GM19035 (cell line): Measurements from ENCODE around the gene SDK1.

Experiments
- ATAC-seq: cut with Tn5 transposase; IDR thresholded peaks from one replicate; pipeline ENCODE4 v1.9.1; 2021; ENCODE audit not compliant: unreplicated experiment

SDK1 gene

DNA sequence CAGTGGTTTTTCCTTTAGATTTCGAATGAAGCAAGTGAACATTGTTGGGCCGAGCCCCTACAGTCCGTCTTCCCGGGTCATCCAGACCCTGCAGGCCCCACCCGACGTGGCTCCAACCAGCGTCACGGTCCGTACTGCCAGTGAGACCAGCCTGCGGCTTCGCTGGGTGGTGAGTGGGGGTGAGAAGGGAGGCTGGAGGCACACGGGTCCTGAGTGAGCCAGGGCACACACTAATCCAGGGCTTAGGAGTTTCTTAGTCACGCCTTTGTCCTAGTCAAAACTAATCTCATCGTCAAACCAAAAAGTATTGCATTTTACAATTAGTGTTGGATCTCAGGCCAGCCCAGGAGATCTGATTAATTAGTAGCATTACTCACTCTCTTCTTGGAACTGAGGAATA lies 812.2 kb downstream of the SDK1 start:
- no peak for ATAC-seq

DNA sequence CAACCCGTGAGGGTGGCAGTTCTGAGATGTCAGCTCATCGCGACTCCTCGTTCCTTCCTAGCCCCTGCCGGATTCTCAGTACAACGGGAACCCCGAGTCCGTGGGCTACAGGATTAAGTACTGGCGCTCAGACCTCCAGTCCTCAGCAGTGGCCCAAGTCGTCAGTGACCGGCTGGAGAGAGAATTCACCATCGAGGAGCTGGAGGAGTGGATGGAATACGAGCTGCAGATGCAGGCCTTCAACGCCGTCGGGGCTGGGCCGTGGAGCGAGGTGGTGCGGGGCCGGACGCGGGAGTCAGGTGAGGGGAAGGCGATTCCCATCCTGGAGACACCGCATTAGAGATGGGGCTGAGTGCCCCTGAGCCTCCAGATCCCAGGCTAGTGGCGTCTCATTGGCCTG lies 812.9 kb downstream of the SDK1 start:
- ATAC-seq, result no peak

DNA sequence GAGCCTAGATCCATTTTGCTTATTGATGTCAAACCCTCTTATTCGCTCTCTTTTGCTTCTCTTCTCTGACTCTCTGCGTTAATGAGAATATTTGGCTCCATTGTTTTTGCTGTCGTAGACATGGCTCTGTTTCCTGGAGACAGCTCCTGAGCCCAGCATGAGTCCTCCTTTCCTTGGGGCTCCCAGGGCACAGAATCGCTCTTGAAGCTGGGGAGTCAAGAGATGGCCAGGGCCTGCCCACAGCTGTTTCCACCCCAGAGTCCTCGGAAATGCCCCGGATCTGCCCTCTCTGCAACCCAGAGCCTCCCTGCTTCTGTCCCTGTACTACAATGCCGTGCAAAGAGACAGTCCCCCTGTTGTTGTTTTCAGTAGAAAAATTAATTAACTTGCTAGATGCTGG lies 814.4 kb downstream of the SDK1 start:
- ATAC-seq, result no peak

DNA sequence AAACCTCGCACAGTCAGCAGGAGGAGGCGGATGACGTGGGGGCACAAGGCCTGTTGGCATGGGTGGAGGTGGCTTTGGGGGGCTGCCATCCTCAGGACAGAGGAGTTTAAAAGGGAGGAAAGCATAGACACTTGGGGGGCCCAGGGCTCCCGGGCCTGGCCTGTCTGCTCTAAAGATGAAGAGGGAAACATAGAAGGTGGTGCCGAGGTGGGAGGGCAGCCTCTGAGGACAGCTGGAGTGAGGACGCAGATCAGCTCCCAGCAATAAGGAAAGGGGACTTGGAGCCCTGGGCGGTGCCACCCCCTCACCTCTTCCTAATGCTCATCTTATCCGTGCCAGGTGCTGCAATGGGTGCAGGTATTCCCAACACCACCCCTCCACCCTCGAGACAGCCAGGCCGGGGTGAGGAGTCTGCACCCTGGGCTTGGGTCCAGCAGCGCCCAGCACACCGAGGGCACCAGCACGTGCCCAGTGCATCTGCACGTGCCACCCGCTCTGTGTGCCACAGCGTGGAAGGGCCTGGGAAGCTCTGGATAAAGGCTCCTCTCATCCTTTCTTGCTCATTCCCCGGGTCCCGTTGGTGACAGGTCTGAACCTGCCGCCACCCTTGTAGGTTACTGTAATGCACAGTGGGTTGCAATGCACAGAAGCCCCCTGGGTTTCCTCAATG lies 815.0 kb downstream of the SDK1 start:
- no peak for ATAC-seq

DNA sequence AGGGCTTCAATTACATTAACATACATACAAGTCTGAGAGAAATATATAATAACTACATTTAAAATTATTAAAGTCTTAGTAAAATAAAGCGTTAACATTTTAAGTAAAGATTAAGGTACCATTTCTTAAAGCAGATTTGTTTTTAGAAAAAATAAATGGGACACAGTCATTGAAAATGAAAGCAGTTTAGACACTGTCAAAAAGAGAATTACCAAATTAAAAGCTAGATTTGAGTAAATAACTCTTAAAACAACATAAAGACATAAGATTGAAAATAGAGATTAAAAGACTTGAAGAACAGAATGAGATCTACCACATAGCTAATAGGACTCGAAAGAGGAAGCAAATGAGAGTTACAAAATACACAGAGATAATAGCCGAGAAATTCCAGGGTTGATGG lies 818.8 kb downstream of the SDK1 start:
- ATAC-seq, result no peak

DNA sequence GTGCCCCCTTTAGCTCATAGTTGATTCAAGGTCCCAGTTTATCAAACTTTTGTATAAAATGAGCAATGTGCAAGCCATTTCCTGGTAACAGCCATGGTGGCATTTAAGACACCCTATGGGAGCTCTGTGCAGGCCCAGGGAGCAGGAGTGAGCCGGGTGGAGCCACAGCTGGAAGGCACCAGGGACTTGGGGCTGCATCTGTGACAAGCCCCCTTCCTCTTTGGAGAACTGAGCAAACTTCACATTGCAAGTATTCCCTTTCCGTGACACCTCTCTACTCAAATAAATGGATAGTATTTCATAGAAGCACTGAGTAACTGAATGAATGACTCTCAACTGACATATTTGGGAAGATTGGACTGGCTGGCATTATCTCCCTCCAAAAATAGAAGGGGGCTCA lies 822.3 kb downstream of the SDK1 start:
- ATAC-seq, result no peak

DNA sequence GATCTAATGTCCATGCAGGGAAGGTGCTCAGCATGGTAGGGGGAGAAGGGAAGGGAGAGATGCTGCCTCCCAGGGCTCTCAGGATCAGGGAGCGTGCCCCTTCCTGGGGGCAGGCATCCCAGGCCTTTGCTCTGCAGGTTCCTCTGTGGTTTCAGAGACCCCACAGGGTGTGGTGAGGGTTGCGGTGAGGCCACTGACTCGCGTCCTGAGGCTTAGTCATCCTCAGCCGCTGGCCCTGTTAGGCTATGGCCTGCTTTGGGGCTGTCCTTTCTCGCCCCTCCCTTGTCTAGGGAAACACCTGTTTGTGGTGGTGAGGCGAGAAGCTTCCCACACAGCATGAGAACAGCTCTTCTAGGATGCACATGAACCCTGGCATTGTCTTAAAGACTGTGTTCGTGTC lies 822.8 kb downstream of the SDK1 start:
- no peak for ATAC-seq

DNA sequence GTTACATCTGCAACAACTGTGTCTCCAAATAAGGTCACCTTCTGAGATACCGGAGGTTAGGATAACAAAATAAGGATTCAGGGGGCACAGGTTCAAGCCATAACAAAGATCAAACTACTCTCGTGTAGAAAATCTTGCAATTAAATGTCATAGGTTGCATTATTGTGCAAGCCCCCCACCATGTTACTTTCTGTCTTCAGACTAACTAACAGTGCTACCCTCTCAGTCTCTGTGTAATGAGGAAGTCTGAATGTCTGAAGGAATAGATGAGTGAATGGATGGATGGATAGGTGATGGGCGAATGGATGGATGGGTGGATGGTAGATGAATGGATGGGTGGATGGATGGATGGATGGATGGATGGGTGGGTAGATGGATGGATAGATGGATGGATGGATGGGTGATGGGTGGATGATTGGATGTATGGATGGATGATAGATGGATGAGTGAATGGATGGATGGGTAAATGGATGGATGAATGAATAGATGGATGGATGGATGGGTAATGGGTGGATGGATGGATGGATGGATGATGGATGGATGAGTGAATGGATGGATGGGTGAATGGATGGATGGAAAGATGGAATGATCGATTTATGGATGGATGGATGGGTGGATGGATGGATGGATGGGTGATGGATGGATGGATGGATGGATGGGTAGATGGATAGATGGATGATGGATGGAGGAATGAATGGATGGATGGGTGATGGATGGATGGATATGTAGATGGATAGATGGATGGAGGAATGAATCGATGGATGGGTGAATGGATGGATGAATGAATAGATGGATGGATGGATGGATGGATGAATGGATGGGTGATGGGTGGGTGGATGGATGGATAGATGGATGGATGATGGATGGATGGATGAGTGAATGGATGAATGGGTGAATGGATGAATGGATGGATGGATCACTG lies 823.8 kb downstream of the SDK1 start:
- ATAC-seq, result no peak

DNA sequence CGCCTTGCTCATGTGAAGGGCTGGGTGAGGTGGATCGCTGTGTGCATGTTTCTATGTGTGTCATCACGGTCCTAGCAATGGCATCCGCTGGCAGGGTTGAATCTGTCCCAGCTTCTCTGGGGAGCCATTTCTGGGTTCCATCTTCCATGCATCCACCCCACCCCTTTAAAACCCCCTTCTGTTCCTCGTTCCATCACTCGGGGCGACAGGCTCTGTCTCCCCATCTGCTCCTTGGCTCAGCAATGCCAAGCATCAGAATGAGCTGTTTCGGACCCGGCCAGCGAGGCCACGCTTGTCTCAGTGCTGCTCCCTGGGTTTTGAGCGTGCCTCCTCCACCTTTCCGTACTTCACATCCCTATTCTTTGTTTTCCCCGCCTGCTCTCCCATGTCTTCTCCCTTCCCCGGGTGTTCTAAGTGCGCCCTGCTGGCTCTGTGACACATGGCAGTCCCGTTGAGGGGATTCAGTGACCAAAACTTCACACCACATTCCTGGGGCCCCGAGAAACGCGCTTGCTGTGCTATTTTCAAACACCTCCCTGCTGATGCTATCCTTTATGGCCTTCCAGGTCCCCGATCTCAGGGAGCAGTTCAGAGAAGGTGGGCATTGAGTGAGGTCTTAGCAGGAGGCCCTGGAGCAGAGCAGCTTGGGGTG lies 827.0 kb downstream of the SDK1 start:
- ATAC-seq, result no peak

DNA sequence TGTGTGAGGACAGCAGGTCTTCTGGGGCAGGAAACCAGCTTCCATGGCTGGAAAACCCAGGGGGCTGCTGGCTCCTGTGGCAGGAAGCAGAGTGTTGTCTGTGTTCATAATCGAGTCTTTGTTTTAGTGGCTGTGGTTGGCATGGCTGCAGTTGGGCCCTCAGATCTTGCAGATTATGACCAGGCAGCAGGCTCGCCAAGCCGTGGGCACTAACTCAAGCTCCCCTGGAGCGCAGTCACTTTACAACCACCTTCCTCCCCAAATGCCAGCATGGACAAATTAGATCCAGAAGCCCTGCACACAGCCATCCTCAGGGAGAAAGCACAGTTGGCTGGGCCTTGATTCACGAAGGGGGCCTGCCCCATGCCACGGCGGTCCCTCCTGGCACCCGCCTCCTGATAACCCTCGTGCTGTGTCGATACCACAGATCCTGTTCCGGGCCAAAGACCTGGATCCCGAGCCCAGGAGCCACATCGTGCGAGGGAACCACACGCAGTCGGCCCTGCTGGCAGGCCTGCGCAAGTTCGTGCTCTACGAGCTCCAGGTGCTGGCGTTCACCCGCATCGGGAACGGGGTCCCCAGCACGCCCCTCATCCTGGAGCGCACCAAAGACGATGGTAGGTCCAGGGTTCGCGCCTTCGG lies 828.5 kb downstream of the SDK1 start:
- ATAC-seq, result no peak

DNA sequence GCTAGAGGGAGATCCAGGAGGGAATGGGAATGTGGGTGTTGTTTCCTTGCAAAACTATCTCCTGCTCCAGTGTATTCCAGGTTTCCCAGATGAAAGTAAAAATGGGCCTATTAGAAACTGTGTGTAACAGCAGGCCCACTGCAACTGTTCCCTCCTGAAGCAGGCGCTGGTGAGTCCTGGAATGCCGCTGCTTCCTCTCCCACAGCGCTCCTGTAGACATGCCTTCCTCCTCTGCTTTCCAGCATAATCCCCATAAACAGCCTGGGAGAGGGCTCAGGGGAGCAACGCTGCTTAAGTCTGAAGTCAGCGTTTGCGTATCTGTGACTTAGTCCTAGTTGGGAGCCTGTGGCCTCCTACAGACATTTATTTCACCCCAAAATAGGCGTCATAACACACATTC lies 830.0 kb downstream of the SDK1 start:
- no peak for ATAC-seq

DNA sequence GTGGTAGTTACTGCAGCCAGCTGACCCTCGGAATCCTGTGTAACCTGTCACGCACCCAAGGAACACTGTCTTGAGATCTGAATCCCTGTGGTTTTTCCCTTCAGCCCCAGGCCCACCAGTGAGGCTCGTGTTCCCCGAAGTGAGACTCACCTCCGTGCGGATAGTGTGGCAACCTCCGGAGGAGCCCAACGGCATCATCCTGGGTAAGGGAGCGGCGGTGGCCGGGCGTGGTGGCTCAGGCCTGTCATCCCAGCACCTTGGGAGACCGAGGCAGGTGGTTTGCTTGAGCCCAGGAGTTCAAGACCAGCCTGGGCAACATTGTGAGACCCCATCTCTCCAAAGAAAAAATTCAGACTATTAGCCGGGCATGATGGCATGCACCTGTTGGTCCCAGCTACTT lies 831.2 kb downstream of the SDK1 start:
- ATAC-seq, result no peak

DNA sequence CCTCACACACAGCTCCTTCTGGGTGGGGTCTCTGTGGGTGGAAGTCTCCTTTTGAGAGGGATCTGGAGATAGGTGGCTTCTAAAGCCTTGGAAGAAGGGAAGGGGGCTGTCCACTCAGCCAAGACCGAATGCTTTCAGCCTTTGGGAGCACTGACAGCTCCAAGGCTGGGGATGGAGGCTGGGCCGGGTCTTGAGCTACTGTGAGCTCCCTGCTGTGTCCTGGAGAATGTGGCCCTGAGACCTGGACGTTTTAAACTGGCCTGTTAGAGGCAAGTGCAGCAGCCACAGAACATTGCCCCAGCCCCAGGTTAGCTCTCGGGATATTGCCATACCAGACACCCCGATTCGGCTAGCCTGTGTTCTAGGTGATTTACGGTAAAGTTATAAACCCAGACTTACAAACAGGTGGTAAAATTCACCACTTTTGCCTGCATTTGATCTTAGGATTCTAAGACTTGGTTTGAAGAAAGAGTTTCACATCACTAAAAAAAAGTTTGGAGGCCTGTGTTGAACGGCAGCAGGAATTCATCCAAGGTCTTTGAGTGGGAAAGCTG lies 832.5 kb downstream of the SDK1 start:
- no peak for ATAC-seq

DNA sequence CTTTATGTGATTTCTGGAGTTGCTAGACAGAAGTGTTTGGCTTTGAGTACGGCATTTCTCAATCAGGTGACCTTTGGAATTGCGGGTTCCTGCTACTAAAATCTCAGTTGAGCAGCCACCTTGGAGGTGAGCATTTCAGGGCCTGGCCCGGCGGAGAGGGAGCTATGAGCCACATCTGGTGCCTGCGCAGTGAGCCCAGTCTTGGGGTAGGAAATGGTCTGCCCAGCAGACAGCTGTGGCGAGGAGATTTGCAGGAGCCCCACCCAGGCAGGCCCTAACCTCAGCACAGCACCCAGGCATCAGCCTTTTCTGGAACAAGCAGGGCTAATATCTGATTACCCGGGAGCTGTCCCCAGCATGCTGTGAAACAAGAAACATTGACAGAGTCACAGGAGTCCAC lies 833.2 kb downstream of the SDK1 start:
- no peak for ATAC-seq

DNA sequence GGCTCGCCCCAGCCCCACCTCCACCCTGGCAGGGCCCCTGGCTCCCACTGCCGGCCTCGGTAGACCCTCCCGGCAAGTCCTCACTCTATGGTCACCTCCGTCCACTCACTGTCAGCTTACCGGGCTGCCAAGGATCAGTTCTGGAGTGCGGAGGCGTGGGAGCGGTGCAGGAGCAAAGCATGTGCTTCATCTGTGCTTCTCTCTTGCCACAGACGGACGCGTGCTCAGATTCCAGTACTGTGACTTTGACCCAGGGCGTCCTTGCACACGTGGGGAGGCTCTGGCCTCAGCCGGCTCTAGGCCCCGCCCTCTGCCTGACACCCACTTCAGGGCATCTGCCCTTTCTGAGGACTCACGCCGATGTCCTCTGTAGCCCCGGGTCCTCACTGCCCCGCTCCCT lies 833.6 kb downstream of the SDK1 start:
- no peak for ATAC-seq

DNA sequence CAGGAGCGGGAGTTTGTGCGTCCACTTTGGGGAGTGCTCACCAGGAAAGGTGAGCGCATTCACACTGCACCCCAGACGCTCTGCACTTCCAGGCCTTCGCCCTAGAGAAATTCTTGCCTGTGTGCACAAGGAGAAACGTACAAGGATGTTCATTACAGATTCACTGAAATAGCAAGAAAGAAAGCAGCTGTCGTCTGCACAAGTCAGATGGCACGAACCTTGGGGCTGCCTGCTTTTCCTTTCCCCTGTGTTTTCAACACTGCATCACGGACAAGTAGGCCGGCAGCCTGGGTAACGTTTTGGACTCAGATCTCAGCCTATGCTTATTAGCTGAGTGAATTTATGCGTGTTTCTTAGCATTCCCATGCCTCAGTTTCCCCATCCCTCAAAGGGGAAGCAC lies 834.2 kb downstream of the SDK1 start:
- no peak for ATAC-seq

DNA sequence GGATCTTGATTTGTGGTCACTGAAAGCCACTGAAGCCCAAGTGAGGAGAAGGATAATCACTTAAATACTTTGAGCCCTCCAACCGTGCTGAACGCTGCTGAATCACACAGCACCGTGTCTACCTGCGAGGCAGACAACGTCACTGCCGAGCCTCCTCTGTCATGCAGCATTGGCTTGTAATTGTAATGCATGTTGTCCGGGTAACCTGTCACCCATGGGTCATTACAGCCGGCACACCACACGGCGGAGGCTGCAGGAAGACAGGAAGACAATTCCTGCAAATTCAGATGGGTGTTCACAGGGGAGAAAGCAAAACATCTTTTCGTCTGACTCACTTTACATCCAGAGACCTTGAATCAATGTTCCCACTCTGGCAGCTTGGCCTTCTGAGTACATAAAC lies 835.0 kb downstream of the SDK1 start:
- no peak for ATAC-seq

DNA sequence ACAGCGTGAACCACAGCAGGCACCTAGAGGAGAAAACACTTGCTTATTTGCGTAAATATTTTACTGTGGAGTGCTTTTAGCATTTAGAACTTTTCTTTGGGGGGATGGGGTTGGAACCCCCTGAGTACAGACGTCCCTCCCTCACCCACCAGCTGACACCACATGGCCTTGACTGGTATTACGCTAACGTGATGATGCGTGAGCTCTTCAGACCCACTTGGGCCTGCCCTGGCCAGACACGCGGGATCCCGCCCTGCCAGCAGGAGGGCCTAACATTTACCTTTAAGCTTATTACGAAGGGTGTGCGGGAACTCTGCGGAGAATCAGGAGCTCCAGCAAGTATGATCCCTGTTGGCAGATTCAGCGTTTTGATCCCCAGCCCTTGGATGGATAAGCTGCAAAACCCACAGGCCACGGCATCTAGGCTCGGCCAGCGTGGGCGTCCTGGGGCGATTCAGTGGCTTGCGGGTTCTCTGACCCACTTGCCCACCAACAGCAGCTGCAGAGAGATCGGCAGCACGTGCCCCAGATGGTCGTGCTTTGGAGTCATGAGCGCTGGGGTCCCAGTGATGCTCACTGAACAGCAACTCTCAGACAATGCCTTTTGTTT lies 835.6 kb downstream of the SDK1 start:
- no peak for ATAC-seq

DNA sequence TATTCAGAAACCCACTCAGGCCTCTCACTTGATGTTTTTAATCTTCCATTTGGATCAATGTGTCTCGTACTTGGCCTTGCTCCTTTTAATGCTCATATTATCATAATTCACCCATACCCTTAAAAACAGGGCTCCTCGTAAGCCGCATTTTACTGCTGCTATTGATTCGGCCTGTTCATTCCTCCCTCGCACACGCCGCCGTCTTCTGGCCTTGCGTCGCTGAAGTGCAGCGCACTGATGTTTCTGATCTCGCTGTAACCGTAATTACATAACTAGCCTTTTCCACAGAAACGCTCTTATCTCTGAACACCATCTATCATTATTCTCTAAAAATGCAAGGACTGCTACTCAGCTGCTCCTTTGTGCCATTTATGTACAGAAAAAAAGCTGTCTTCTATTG lies 836.5 kb downstream of the SDK1 start:
- no peak for ATAC-seq

DNA sequence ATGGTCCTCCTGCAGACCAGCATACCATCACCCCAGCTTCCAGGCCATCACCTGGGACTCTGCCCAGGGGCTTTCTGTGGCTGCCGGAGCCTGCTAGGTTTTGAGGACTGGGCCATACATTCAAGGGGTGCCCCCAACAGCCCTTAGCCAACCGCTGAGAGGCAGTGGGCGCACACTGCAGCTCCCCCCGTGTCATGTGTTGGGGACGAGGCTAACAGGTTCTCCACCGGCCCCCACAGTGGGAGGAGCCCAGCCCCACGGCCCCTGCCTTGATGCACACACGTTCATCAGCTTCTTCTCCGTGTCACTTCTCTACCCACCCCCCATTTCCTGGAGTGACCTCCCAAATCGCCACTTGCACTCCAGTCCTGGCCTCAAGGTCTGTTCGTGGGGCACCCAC lies 837.8 kb downstream of the SDK1 start:
- ATAC-seq, result no peak
